ENCODE measurements around the gene TRERF1.

The TRERF1 gene

GRCh38 chr6:42417641-42418112 lies 34.0 kb downstream of the TRERF1 start:
- no peaks in the 10 kb centered on the region for H3K9me3 Mint-ChIP-seq
- no peak overlapping the region for H3K27ac Mint-ChIP-seq
- peaks cover 76% of the 10 kb centered on the region for H3K4me1 Mint-ChIP-seq
- H3K27me3 Mint-ChIP-seq = no peaks in the 10 kb centered on the region
- H3K4me3 Mint-ChIP-seq = peak overlapping the region; percentile 44
- peaks cover 4% of the 10 kb centered on the region for H3K36me3 Mint-ChIP-seq

GRCh38 chr6:42411406-42411805 lies 40.3 kb downstream of the TRERF1 start:
- Mint-ChIP-seq H3K4me1 (peaks cover 74% of the 10 kb centered on the region), H3K4me3 (no peak overlapping the region)

DNA sequence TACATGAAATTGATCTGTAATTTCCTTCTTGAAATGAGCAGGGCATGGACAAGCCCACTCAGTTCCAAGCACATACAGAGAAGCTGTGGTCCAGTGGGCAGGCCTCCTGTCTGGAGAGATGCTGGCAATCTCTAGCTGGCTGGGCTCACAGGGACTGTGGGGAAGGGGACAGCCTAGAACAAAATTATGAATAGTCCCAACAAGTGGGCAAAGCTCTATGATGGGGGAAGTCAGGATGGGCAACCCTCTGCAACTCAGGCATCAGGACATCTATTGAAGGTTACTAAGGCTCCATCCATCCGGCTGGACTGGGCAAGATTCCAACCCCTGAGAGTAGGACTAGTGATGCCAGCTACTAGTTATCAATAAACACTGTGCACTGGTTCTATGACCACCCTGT lies 40.9 kb downstream of the TRERF1 start:
- Mint-ChIP-seq H3K27ac (peak overlapping the region; percentile 91), H3K4me1 (peaks cover 74% of the 10 kb centered on the region), H3K36me3 (peaks cover 5% of the 10 kb centered on the region)

More at GRCh38 chr6:42411406-42411805, 40.3 kb downstream of the TRERF1 start:
- no peaks in the 10 kb centered on the region for H3K9me3 Mint-ChIP-seq
- no peak overlapping the region for H3K27ac Mint-ChIP-seq
- peaks cover 5% of the 10 kb centered on the region for H3K36me3 Mint-ChIP-seq
- no peaks in the 10 kb centered on the region for H3K27me3 Mint-ChIP-seq

GRCh38 chr6:42409581-42409980 lies 42.1 kb downstream of the TRERF1 start:
- no peaks in the 10 kb centered on the region for H3K27me3 Mint-ChIP-seq
- peaks cover 5% of the 10 kb centered on the region for H3K36me3 Mint-ChIP-seq
- H3K4me1 Mint-ChIP-seq = peaks cover 71% of the 10 kb centered on the region
- H3K4me3 Mint-ChIP-seq = no peak overlapping the region
- no peaks in the 10 kb centered on the region for H3K9me3 Mint-ChIP-seq
- H3K27ac Mint-ChIP-seq = no peak overlapping the region

More for the DNA sequence above, 40.9 kb downstream of the TRERF1 start:
- H3K4me3 Mint-ChIP-seq = no peak overlapping the region
- H3K27me3 Mint-ChIP-seq = no peaks in the 10 kb centered on the region
- no peaks in the 10 kb centered on the region for H3K9me3 Mint-ChIP-seq

- H3K27ac Mint-ChIP-seq = peak overlapping the region; percentile 39
- H3K4me3 Mint-ChIP-seq = no peak overlapping the region
- H3K4me1 Mint-ChIP-seq = peaks cover 76% of the 10 kb centered on the region
- H3K27me3 Mint-ChIP-seq = no peaks in the 10 kb centered on the region
- no peaks in the 10 kb centered on the region for H3K9me3 Mint-ChIP-seq
- peaks cover 4% of the 10 kb centered on the region for H3K36me3 Mint-ChIP-seq
Observed at GRCh38 chr6:42407379-42407778, 44.3 kb downstream of the TRERF1 start.

GRCh38 chr6:42406306-42407280 lies 45.1 kb downstream of the TRERF1 start:
- Mint-ChIP-seq H3K4me1 (peaks cover 83% of the 10 kb centered on the region), H3K36me3 (peaks cover 4% of the 10 kb centered on the region), H3K4me3 (no peak overlapping the region), H3K9me3 (no peaks in the 10 kb centered on the region), H3K27me3 (no peaks in the 10 kb centered on the region), H3K27ac (peak overlapping the region; percentile 39)

DNA sequence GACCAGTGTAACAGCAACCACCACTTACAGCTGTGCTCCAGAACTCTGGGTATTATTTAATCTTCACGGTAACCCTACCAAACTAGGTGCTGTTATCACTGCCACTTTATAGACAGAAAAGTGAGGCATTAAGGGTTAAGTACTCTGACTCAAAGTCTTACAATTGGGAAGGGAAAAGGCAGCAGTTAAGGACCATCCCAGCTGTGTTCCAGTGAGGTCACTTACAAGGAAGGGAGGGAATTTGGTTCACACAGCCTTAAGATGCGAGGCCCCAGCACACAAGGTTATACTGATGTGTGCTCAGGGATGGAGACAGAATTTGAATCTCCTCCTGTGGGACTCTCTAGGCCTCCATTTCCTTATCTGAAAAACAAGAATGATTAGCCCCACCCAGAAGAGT lies 46.7 kb downstream of the TRERF1 start:
- Mint-ChIP-seq H3K27ac (peak overlapping the region; percentile 95), H3K4me1 (peaks cover 78% of the 10 kb centered on the region), H3K4me3 (no peak overlapping the region)

DNA sequence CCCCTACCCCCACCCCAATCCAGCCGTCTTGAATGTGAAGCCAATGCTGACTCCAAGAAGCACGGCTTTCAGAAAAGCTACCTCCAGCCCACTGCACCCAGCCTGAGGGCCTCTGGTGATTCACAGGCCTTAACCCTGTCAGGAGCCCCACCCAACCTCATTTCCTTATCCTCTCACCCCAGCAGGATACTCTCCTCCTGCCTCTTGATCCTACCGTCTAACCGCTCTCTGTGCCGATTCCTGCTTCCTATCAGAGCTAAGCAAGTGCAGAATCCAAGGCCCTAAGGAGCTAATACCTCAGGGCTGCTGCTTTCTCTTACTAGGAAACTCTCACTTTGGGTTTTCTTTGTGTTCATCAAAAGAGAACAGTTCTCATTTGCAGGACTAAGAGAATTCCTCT lies 47.2 kb downstream of the TRERF1 start:
- Mint-ChIP-seq H3K4me3 (peak overlapping the region; percentile 62), H3K9me3 (no peaks in the 10 kb centered on the region), H3K27me3 (no peaks in the 10 kb centered on the region), H3K27ac (peak overlapping the region; percentile 95), H3K36me3 (peaks cover 2% of the 10 kb centered on the region), H3K4me1 (peaks cover 77% of the 10 kb centered on the region)

More for the DNA sequence above, 46.7 kb downstream of the TRERF1 start:
- Mint-ChIP-seq H3K36me3 (peaks cover 2% of the 10 kb centered on the region), H3K9me3 (no peaks in the 10 kb centered on the region), H3K27me3 (no peaks in the 10 kb centered on the region)

- Mint-ChIP-seq H3K4me1 (peaks cover 79% of the 10 kb centered on the region), H3K27ac (peak overlapping the region; percentile 95), H3K4me3 (peak overlapping the region; percentile 62), H3K27me3 (no peaks in the 10 kb centered on the region), H3K9me3 (no peaks in the 10 kb centered on the region), H3K36me3 (peaks cover 2% of the 10 kb centered on the region)
Observed at GRCh38 chr6:42403831-42404230, 47.9 kb downstream of the TRERF1 start.

GRCh38 chr6:42403421-42403820 lies 48.3 kb downstream of the TRERF1 start:
- Mint-ChIP-seq H3K4me1 (peaks cover 83% of the 10 kb centered on the region), H3K36me3 (peaks cover 2% of the 10 kb centered on the region), H3K4me3 (no peak overlapping the region), H3K27ac (no peak overlapping the region), H3K27me3 (no peaks in the 10 kb centered on the region), H3K9me3 (no peaks in the 10 kb centered on the region)

DNA sequence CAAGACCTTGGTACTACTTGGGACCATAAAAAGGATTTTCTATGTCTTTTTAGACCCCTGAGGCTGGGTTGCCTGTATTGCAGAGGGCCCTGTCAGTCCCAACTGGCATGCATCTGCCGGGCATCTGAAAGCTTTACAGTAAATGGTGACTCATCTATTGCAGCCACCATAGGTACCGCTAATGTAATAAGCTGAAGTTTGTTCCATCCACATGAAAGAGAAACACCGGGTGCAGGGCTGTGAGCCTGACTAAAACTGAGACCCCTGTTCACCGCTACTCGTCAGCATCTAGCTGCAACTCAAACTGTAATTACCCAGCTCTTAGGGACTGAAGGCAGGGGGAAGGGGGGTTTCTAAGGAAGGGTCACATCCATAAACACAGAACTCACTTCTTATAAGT lies 49.5 kb downstream of the TRERF1 start:
- Mint-ChIP-seq H3K27me3 (no peaks in the 10 kb centered on the region), H3K36me3 (peaks cover 2% of the 10 kb centered on the region), H3K27ac (peak overlapping the region; percentile 91), H3K4me1 (peaks cover 84% of the 10 kb centered on the region), H3K9me3 (no peaks in the 10 kb centered on the region), H3K4me3 (peak overlapping the region; percentile 23)

DNA sequence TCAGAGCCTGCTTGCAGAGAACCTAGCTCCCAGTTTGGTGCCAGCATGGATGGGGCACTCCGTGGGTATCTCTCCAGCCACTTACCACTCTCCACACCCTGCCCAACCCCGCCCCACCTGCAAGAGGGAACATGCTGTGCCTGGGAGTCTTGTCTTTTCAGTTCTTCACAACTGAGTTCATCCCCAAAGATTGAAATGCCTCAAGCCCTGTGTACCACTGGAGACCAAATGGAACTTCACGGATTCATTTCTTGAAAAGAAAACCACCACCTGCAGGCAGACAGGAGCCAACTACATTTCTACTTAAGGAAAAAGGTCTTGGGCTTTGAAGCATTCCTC lies 50.1 kb downstream of the TRERF1 start:
- H3K27me3 Mint-ChIP-seq = no peaks in the 10 kb centered on the region
- H3K36me3 Mint-ChIP-seq = peaks cover 2% of the 10 kb centered on the region
- peak overlapping the region; percentile 52 for H3K27ac Mint-ChIP-seq
- H3K4me3 Mint-ChIP-seq = no peak overlapping the region
- no peaks in the 10 kb centered on the region for H3K9me3 Mint-ChIP-seq
- peaks cover 84% of the 10 kb centered on the region for H3K4me1 Mint-ChIP-seq

- Mint-ChIP-seq H3K27me3 (no peaks in the 10 kb centered on the region), H3K9me3 (no peaks in the 10 kb centered on the region), H3K27ac (peak overlapping the region; percentile 48), H3K36me3 (peaks cover 2% of the 10 kb centered on the region), H3K4me1 (peaks cover 83% of the 10 kb centered on the region), H3K4me3 (no peak overlapping the region)
Observed at GRCh38 chr6:42400886-42401612, 50.7 kb downstream of the TRERF1 start.

DNA sequence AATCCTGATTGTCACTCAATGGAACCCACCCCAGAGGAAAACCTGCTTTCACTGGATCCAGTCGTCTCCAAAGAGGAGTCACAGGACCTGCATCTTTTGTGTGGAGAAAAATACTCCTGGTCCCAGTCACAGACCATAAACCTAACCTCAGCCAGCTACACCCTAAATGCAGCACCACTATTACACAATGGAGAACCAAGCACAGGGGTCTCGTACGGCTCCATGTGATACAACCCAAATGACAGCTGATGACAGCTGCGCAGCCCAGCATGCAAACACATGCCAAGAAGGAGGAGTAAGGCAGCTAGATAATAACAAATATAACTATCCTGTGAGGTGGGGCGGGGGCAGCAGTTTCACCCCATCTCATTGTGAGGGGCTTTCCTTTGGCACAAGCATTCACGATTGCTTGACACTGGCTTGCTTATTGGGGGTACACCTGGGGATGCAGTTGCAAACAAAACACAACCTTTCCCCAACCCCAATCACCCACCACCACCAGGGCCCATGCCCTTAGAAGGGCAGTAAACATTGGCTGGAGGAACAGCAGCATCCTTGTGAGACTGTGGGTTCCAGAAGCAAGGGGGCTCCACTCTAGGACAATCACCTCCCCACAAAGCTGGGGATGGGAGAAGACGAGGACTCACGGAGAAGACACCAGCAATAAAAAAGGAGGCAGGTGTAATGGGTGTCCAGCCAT lies 51.5 kb downstream of the TRERF1 start:
- H3K27ac Mint-ChIP-seq = peak overlapping the region; percentile 48

DNA sequence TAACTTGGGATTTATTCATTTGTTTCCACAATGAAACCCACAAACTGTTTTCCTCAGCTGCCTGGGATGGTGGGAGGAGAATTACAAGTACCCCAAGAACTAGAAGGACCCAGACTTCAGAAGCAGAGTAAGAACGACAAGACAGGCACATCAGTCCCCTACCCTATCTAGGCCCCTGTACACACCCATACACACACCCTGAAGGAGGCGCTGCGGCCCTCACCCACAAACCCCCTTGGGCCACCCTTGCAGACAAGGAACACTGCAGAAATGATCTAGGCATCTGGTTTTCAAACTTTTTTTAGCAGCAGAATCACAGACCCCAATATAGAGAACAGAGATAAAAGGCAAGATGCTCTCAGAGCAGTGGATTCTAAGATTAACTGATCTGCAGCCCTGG lies 55.0 kb downstream of the TRERF1 start:
- no peak overlapping the region for H3K4me3 Mint-ChIP-seq
- H3K27ac Mint-ChIP-seq = peak overlapping the region; percentile 5
- H3K9me3 Mint-ChIP-seq = no peaks in the 10 kb centered on the region
- H3K36me3 Mint-ChIP-seq = peaks cover 2% of the 10 kb centered on the region
- no peaks in the 10 kb centered on the region for H3K27me3 Mint-ChIP-seq
- H3K4me1 Mint-ChIP-seq = peaks cover 88% of the 10 kb centered on the region

More for the DNA sequence above, 51.5 kb downstream of the TRERF1 start:
- Mint-ChIP-seq H3K9me3 (no peaks in the 10 kb centered on the region), H3K27me3 (no peaks in the 10 kb centered on the region), H3K36me3 (peaks cover 2% of the 10 kb centered on the region), H3K4me1 (peaks cover 86% of the 10 kb centered on the region), H3K4me3 (no peak overlapping the region)
